ENCODE results near the gene WIPF2. TPM values are rescaled to one million over a fixed set of nuclear protein-coding genes. Genes with fewer than 3 reads are reported as not detected.

WIPF2 gene
- total and polyA plus RNA-seq, 2 of the 8 experiments (the other 6 are each of a cell fraction or from before 2014, with no cell fraction given), result 6.9 to 25.3 TPM

GRCh38 chr17:40264458-40265185 is 45.5 kb downstream of the WIPF2 start:
- H3K18ac ChIP-seq (ENCODE audit: extremely low read depth, low read length), result no peak overlapping the region
- no peak for TF ChIP-seq BACH1 (IDR thresholded peaks at IDR 0.05; ENCODE audit: low read length)
- TF ChIP-seq CTCF (IDR thresholded peaks at IDR 0.05; ENCODE audit: control extremely low read depth in 1 of 3, insufficient read depth in 1 of 3, low read depth in 1 of 3, low read length in 3 of 3), result no peak
- TF ChIP-seq JUND (IDR thresholded peaks at IDR 0.05; ENCODE audit: low read length), result no peak
- TF ChIP-seq ATF2 (IDR thresholded peaks at IDR 0.05; ENCODE audit: low read length), result no peak
- TF ChIP-seq BRCA1 (IDR thresholded peaks at IDR 0.05; ENCODE audit: low read depth, low read length), result no peak
- no peak for TF ChIP-seq RBBP5 (IDR thresholded peaks at IDR 0.05; ENCODE audit: borderline replicate concordance, low read depth, low read length)
- TF ChIP-seq CBX8 (IDR thresholded peaks at IDR 0.05; ENCODE audit: borderline replicate concordance, low read depth, low read length), result no peak
- no peak for TF ChIP-seq SP1 (IDR thresholded peaks at IDR 0.05; ENCODE audit: low read depth, low read length)

More at GRCh38 chr17:40264458-40265185, 45.5 kb downstream of the WIPF2 start:
- ChIA-PET CTCF (ENCODE audit: partially characterized antibody) (interaction anchor here (0.6 to 1.1 kb wide), 2 partner anchors 13 to 63 kb away, joined by 3 to 7 read pairs; no protein-coding TSS in a partner anchor), POLR2A (ENCODE audit: partially characterized antibody) (interaction anchor here (1.2 to 1.4 kb wide), 2 partner anchors 10 to 21 kb away, joined by 3 to 4 read pairs; no protein-coding TSS in a partner anchor)
- H3K79me2 ChIP-seq (ENCODE audit: control insufficient read depth in 1 of 2, insufficient read depth in 2 of 2, low read length in 2 of 2), result no peaks in the 10 kb centered on the region
- H2AK5ac ChIP-seq (ENCODE audit: low read depth, low read length), result no peak overlapping the region
- DNase-seq (ENCODE audit: low read depth in 1 of 2, low spot score in 2 of 2) (no peak), FAIRE-seq (no peak)
- H4K5ac ChIP-seq (ENCODE audit: insufficient read length, low read depth, low read length), result no peak overlapping the region
- no peaks in the 10 kb centered on the region for H3K79me1 ChIP-seq (ENCODE audit: low read depth, low read length)
- no peak overlapping the region for H2BK15ac ChIP-seq (ENCODE audit: low read length)
- H3K4me1 ChIP-seq (replicated peaks in 1 of 4; ENCODE audit: control insufficient read depth in 3 of 4, insufficient read depth in 4 of 4, low read length in 3 of 4), result peaks cover 0 to 2% (median 0%) of the 10 kb centered on the region in 4 experiments; a peak in 1 of 7 replicates
- no peak overlapping the region for H3K56ac ChIP-seq (replicated peaks; ENCODE audit: insufficient read length, low read depth, low read length)
- no peak overlapping the region for H4K91ac ChIP-seq (replicated peaks; ENCODE audit: insufficient read length, low read length)
- no peak overlapping the region for H2AFZ ChIP-seq (ENCODE audit: low read length)
- H2BK120ac ChIP-seq (replicated peaks; ENCODE audit: low read depth, low read length), result no peak overlapping the region
- H3K9ac ChIP-seq (replicated peaks in 1 of 4; ENCODE audit: extremely low read depth in 1 of 4, low read depth in 3 of 4, low read length in 3 of 4), result no peak overlapping the region
- no peak overlapping the region for H2BK20ac ChIP-seq (ENCODE audit: low read length)
- H2BK5ac ChIP-seq (ENCODE audit: low read depth, low read length), result no peak overlapping the region
- no peaks in the 10 kb centered on the region for H3K27me3 ChIP-seq (replicated peaks in 1 of 4; ENCODE audit: control insufficient read depth in 3 of 4, extremely low read depth in 1 of 4, insufficient read depth in 3 of 4, low read length in 3 of 4)
- no peak overlapping the region for H3K14ac ChIP-seq (ENCODE audit: insufficient read length)
- no peak overlapping the region for H3K4me2 ChIP-seq (ENCODE audit: insufficient read depth in 1 of 2, low read depth in 2 of 2, low read length in 2 of 2)
- H3K9me3 ChIP-seq (ENCODE audit: insufficient read depth in 2 of 2, low read depth in 1 of 2, low read length in 1 of 2), result no peaks in the 10 kb centered on the region
- no peak overlapping the region for H3K4me3 ChIP-seq (ENCODE audit: extremely low read depth in 1 of 4, insufficient read depth in 2 of 4, low read depth in 3 of 4, low read length in 4 of 4)
- no peak overlapping the region for H3K27ac ChIP-seq (ENCODE audit: low read depth, low read length)
- 91% methylated on average over 18 of the region's 21 CpGs; no CpG with 5 or more reads in 1 of the 2 experiments for WGBS, 2 experiments (ENCODE audit: extremely low coverage in 1 of 2, insufficient coverage in 1 of 2, insufficient read length in 1 of 2, insufficient replicate concordance in 2 of 2, low coverage in 1 of 2, low lambda C conversion rate in 2 of 2, missing lambda C conversion rate in 1 of 2)
- peaks cover 0 to 3% of the 10 kb centered on the region in 2 experiments for H4K20me1 ChIP-seq (replicated peaks in 1 of 2; ENCODE audit: control insufficient read depth in 1 of 2, insufficient read depth in 2 of 2, low read length in 2 of 2)
- H3K36me3 ChIP-seq (ENCODE audit: control insufficient read depth in 2 of 4, insufficient read depth in 4 of 4, low read length in 3 of 4), result peaks cover 4 to 39% (median 13%) of the 10 kb centered on the region in 4 experiments; a peak in 6 of 8 replicates
- no peaks in the 10 kb centered on the region; the same call in 1 of the 2 replicates for H3K23me2 ChIP-seq (ENCODE audit: low read depth, low read length)
- H3K4ac ChIP-seq (replicated peaks; ENCODE audit: insufficient read length, low read depth, low read length), result no peak overlapping the region
- no peak overlapping the region for H3K23ac ChIP-seq (ENCODE audit: insufficient read length)
- no peak overlapping the region for H2BK12ac ChIP-seq (ENCODE audit: low read depth, low read length)
- H4K8ac ChIP-seq (ENCODE audit: extremely low read depth, insufficient read depth, low read length), result no peak overlapping the region
